VCaP (cell line): ENCODE data around the gene PSMD12.

ENCODE experiments used
- H3K27ac ChIP-seq: fragments of 450-650 bp; 2 replicates; pipeline ENCODE4 v1.5.1; 2017
- CTCF ChIP-seq: fragments of 450-650 bp; conservative IDR thresholded peaks from 2 replicates; pipeline ENCODE4 v1.5.1; 2017; ENCODE audit warnings: mild to moderate bottlenecking, moderate library complexity

The PSMD12 gene

DNA sequence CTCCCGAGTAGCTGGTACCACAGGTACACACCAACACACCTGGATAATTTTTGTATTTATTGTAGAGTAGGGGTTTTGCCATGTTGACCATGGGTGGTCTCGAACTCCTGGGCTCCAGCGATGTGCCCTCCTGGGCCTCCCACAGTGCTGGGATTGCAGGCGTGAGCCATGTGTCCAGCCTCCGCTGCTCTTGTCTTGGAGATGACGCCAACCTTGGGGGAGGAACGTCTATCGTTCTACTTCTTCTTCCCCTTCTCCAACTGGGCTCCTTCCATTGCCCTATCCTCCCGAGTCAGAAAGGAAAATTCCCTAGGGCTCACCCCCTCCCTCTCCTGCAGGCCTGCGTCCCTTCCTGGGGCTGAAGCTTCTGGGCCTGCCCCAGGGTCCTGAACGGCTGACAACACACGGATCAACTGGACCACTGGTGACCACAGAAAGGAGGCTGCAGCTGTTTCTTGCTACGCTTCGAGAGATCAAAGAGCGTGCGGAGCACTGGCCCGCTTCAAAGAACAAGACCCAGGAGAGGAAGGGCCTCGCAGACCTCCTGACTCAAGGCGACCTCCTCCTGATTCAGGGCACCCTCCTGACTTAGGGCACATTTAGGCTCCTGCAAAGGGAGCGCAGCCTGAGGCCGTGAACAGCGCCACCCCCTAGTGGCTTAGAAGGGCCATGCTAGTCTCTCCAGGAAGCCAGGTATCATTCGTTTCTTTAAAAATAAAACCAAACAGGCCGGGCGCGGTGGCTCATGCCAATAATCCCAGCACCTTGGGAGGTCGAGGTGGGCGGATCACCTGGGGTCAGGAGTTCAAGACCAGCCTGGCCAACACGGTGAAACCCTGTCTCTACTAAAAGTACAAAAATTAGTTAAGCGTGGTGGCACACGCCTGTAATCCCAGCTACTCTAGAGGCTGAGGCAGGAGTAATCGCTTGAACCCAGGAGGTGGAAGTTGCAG lies 72.8 kb downstream of the PSMD12 start:
- no peak overlapping the region for H3K27ac ChIP-seq
- peak; percentile 43 for TF ChIP-seq CTCF

GRCh38 chr17:67290711-67291291 lies 75.6 kb downstream of the PSMD12 start:
- no peak overlapping the region for H3K27ac ChIP-seq
- TF ChIP-seq CTCF, result no peak

DNA sequence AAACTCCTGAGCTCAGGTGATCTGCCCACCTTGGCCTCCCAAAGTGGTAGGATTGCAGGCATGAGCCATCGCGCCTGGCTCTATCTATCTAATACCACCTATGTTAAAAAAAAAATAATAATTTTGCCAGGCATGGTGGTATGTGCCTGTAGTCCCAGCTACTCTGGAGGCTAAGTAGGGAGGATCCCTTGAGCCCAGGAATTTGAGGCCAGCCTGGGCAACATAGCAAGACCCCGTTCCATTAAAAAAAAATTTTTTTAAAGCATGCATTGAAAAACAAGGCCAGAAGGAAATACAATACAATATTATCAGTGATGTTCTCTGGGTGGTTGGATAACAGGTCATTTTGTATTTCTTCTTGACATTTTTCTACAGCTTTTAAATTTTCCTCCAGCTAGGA lies 76.1 kb downstream of the PSMD12 start:
- no peak overlapping the region for H3K27ac ChIP-seq
- TF ChIP-seq CTCF, result no peak

DNA sequence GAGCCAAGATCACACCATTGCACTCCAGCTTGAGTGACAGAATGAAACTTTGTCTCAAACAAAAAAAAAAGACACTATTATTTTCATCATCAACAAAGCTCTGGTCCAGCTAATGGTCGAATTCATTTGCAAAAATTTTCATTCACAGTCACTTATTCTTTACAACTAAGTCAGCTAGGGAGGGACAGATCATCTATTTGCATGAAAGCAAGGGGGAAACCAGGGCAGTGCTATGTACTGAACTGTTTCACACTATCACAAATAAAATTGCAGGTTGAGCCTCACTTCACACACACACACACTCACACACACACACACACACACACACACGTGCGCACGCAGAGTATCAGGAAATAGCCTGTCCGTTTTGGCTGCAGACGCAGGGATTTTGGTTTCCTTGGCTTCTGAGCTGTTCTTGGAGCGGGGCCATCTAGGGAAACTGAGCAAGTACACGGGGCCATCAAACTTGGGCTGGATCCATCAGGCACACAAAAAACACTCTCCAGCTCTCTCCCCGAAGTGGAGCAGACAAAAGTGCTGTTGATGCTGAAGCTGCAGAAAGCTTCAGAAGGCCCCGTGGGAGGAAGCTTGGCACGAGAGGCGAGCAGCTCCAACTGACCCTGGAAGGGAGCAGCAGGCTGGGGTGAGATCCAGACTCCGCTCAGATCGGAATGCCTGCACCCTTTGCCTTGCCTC lies 77.0 kb downstream of the PSMD12 start:
- H3K27ac ChIP-seq, result peak overlapping the region; percentile 26; the same call in 1 of the 2 replicates
- no peak for TF ChIP-seq CTCF
